IPS DF 19.7 (cell line): ENCODE data around the gene RARRES1.

Experiments used
- DNase-seq: peaks from one replicate; pipeline ENCODE4 v3.0.0-alpha.2; 2013; ENCODE audit warnings: low read depth, low spot score

RARRES1 gene, protein sequence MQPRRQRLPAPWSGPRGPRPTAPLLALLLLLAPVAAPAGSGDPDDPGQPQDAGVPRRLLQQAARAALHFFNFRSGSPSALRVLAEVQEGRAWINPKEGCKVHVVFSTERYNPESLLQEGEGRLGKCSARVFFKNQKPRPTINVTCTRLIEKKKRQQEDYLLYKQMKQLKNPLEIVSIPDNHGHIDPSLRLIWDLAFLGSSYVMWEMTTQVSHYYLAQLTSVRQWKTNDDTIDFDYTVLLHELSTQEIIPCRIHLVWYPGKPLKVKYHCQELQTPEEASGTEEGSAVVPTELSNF

DNA sequence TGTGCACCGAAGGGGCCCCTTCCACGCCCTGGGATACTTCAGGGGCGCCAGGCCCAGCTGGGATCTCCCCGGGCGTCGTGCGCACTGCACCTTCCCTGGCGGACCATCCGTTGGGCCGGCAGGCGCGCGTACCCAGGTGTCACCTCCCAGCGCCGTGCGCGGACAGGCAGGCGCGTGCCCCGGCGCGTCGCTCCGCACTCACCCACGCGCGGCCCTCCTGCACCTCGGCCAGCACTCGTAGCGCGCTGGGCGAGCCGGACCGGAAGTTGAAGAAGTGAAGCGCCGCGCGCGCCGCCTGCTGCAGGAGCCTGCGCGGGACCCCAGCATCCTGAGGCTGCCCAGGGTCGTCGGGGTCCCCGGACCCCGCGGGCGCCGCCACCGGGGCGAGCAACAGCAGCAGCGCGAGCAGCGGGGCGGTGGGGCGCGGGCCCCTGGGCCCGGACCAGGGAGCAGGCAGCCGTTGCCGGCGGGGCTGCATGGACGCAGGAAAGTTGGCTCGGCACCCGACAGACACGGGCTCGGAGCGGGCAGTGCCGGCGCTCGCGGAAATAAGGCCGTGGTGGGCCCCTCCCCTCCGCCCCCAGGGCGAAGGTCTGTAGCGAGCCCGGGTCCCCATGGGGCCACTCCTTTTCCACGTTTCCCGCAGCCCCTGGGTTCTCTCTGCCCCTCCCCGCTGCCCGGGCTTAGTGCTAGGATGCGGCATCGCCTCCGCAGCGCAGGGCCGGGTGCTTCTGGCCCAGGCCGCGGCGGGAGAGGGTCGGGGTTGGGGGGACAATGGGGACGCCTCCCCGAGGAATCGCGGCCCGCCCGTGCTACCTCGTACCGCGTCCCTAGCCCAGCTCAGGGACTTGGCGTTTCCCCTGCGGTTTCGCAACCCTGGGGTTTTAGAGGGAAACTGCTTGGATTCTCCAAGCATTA is at the start of gene RARRES1:
Gene RARRES1 (minus strand): TSS at position 520 of the 918 bp plus-strand sequence. CDS start 42 bp downstream, at position 478.
- DNase-seq: no peak

DNA sequence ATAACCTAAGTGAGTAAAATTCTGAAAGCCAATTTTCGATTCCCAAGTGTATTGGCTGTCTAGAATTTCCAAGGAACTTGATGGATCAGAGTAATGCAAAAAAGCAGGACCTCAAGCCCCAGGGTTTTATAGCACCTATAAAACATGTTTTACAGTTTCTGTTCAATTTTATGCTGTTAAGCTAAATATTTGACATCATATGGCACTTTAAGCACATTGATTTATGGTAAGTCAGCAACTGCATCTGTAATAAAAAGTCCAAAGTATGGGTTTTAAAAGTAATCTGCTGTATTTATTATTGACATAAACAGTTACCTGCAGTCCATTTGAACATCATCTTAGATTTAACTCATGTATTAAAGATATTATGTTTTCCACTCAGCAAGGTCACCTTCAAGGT is 49.6 kb upstream of the RARRES1 start:
- no peak for DNase-seq

DNA sequence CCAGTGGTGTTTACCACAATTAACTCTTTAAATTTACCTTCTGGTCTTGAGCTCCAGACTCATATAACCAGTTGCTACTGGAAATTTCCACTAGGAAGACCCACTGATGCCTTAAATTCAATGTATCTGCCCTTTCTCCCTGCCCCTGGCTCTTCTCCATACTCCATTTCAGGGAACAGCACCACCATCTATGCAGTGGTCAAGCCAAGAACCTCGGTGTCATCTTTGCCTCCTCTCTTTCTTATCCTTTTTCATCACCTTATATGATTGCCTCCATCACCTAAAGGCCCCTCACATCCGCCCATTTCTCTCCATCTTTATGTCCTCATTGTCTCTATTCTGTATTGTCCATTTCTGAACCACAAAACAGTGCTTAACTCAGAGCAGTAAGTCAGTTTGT is 48.9 kb upstream of the RARRES1 start:
- no peak for DNase-seq

DNA sequence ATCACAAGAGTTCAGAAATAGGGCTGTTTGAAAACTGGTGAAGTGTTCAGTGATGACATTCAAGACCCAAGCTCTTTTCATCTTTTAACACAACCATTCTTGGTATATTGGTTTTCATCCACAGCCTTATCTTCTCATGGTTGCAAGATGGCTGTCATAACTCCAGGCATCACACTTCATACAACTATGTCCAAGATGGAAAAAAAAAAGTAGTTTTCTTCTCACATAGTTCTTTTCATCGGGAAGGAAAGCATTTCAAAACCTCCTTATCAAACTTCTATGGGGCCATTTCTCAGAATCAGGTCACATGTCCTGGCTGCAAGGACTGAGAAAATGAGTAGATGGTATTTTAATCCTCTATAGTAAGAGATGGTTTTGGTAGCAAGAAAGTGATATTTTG is 48.5 kb upstream of the RARRES1 start:
- DNase-seq: no peak

DNA sequence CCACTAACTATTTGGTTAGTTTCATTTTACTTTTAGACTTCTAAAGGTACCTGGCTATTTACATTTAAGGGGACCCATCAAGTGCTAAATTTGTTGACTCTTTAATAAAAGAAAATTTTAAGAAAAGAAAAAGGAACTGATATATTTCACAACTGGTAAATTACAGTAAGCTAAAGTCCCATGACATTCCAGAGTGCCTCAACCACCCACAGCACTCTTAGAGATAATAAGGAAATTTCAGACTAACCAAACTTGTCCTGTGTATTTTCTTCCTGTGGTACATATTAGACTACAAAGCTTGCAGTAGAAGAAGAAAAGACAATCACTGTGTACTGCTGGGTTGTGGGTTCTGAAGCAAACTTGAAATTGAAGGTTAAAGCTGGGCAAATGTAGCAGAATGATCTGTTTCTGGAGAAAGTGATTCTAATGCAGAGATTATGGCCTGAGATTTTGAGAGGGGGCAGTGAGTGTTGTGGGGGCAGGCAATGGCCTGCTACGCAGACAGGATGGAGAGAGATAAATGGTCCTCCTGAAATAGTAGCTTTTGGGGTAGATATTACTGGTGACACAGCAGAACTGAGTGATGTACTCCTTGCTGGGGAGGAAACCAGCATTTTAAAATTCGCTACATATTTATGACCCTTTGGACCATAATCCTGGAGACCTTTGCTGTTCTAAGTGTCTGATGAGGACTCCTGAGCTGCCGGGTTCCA is 45.1 kb upstream of the RARRES1 start:
- DNase-seq: no peak

DNA sequence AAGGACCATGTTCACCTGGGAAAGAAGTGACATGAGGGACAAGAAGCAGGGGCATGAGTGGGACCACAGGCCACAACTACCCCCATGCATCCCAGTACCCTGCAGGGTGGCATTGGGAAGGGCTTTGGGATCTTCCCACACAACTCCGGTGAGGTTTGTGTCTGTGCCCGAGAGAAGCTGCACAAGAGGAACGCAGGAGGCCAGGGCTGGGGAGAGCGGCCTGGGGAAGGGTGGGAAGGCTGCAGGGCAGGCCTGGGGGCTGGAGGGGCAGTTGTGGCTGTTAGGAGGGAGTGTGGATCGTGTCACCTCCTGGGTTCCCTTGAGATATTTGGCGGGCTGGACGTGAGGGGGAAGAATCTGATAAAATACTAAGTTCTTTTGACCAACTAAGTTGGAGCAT is 44.3 kb upstream of the RARRES1 start:
- no peak for DNase-seq

DNA sequence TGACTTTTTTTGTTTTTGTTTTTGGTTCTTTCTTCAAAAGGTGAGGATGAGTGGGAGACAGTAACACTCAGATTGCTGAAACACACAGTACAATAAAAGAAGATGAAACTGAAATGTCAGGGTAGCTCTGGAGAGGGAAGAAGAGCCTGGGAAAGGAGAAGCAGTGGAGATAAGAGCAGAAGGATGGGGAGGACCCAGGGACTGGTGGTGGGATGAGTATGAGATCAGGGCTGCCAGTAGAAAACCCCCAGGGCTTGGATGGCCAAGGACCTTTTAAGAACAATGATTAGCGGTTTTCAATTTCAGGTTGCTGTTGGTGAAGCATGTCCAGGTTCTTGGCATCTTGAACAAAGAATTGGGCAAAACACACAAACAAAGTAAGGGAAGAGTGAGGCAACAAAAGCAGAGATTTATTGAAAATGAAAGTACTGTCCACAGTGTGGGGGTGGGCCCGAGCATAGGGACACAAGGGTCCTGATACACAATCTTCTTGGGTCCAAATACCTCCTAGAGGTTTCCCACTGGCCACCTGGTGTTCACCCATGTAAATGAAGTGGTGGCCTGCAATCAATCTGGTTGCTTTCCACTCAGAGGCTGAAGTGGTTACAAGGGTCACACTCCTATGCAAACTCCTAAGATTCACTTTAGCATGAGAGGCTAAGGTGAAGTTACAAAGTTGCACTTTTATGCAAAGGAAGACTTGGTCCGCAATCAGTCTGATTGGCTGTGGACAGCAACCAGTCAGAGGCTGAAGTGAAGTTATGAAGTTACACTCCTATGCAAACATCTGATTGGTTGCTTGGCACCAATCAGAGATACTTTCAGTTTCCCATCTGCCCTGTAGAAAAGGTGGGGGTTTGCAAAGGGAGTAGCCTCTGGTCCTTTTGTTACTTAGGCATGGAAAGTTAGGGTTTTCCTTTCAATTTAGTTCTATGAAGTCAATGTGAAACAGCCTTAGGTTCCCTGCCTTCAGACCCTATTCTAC is 43.5 kb upstream of the RARRES1 start:
- DNase-seq: no peak

DNA sequence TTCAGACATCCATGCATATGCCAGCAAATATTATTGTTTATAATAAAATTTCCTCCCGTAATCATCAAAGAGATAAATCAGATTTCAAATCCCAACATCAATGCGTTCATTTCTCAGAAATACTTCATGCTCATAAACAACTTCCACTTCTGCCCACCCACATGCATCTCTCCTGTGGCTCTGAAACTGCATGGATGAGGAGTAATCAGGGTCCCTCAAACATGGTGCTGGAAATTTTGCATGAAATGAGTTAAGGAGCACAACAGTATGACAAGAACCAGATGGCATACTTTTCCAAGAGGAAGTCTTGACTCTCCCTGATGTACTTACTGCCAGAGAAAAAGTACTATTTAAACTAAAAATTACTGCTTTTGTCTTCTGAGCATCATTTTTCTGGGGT is 42.7 kb upstream of the RARRES1 start:
- DNase-seq: no peak

DNA sequence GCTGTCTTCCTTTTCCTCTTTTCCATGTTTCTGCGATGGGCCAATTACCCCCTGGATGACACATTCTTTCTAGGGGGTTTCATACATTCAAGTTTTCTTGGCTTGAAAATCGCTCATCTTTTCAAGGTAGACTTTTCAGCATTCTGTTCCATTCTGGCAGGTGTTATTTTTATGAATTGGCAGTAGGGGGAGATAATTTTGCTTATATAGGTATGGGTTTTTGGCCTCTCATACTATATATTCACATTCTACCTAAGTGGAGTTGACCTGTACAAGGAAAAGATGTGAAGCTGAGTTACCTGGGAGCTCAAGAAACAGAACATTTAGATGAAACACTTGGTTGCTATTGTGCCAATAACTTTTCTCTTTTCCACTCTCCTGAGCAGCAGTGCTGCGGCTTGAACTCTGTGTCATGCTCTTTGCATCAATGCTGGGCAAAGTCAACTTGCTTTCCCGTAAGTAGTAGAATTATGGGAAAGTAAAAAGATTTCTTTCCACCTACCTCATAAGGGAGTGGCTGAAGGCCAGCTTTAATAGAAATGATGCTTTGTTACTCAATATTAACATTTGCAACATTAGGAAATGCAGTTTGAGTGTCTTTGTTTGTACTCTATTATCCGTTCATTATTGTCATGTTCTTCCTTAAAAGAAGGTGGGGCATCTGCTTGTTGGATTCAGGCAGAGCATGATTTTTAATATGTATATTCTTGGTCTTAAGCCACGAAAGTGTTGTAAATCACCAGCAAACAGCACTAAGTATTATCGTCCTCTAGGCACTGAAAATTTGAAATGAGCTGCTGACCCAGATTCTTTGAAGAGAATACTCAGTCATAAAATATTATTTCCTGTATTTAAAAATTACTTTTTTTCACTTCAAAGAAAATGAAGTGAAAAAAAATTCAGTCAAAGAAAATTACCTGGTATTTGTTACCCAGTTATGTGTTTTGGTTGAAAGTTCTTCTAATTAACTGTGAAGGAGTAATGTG is 41.9 kb upstream of the RARRES1 start:
- no peak for DNase-seq

DNA sequence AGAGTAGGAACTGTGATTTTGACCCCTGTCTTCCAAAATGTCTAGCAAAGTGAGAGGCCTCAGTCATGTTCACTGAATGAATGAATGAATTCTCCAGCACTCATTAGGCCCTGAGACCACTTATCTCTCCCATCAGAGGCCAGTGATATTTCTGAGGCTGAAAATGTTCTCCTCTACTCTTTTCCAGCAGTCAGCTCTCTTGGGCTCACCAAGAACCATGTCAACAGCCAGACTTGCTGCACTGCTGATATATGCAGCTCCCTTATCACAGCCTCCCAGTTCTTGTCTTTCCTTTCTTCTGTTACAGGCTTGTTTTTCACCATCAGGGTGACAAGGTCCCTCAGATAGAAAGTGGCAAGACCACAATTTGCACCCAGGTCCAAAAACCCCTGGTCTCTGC is 40.9 kb upstream of the RARRES1 start:
- DNase-seq: no peak

DNA sequence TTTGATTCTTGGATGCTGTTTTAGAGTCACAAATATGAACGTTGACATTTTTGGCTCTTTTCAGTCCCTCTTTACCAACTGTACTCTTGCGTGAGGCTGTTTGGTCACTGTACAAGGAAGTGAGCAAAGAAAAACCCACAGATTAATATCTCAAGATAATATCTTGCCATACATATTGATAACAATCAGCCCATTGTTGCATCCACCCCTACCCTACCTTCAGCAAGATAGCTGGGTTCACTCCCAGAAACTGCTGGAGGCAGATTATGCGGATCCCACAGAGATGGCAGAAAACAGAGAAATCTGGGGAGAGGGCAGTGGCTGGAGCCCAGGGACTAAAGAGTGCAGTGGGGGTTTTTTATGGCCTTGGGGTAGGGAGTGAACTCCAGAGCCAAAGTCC is 39.7 kb upstream of the RARRES1 start:
- no peak for DNase-seq

DNA sequence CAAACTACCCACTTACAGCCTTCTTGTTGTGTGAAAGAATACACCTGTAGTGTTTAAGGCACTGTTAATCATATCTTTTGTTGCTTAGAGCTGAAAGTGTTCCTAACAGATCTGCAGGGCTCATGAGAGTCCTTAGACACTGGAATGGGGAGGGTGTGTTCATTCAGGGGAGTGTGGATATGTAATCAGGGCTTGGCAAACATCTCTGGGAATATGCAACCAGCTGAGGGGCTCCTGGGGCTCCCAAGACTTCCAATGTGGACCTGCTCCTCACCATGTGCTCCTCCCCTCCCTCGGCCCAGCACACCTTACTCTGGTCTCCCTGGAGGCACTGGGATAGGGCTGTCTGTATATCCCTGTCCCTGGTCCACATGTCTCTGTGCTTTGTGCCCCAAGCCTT is 39.3 kb upstream of the RARRES1 start:
- no peak for DNase-seq

DNA sequence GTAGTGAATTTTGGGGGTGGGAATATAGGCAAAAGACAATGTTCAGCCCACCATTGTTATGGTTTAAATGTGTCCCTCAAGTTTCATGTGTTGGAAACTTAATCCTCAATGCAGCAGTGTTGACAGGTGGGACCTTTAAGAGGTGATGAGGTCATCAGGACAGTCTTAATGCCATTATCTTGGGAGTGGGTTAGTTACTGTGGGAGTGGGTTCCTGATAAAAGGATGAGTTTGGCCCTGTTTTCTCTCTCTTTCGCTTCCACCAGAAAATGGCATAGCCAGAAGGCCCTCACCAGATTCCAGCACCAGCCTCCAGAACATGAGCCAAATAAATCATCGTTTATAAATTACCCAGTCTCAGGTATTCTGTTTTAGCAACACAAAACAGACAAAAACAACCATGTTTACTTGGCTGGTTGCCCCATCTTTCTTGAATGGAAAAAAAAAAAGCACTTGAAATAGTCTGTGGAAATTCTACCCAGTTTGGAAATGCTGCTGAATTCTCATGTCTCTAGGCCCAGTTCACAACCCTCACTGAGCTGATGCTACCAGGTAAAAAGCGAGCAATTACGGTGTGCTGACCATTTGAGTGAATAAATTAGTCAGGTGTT is 38.6 kb upstream of the RARRES1 start:
- no peak for DNase-seq

DNA sequence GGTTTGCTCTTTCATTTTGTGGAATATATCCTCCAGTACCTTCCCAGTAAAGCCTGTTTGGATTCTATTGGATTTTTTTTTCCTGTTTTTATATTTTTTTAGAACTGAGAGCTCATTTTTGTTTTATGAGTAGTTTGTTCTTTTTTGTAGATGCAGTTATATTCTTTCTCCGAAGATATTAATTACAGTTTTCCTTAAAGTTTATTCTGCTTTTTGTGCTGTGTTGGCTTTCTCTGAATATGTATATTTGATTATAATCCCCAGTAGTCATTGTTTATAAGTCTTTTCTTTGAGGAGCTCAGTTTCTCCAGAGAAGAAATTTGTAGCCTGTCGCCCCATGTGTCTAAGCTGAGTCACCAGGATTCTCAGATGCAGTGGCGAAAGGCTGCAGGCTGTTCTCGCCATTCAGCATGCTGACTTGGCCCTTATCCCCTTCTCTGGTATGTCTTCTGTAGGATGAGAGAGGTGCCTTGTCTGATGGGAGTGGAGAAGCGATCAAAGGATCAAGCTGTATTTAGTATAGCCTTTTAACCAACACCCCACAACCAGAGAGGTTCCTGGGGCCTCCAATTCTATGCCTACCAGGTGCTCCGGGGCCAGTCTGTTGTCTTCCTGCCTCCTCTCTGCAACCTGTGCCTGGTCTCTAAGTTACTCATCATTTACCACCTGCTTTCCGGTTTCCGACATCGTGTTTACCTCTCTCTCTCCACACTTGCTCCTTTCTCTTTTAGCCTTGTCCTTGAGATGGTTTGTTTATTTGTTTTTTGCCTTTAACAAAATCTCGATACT is 37.9 kb upstream of the RARRES1 start:
- no peak for DNase-seq

DNA sequence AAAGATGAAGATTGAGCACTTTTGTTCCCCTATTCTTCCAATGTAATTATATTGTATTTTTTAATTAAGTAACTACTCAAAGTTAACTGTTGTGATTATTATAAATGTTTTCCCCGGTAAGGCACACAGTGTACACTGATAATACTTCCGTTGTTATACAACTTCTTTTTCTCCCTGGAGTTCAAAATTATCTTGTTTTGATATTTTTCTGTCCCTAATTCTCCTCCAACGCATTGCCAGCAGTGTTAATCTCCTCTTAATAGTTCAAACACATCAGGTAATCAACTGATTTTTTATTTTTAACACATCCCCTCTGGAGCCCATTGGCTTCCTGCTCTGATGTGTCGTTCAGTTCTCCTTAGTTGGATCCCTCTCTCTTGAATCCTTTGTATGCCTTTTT is 37.3 kb upstream of the RARRES1 start:
- no peak for DNase-seq

DNA sequence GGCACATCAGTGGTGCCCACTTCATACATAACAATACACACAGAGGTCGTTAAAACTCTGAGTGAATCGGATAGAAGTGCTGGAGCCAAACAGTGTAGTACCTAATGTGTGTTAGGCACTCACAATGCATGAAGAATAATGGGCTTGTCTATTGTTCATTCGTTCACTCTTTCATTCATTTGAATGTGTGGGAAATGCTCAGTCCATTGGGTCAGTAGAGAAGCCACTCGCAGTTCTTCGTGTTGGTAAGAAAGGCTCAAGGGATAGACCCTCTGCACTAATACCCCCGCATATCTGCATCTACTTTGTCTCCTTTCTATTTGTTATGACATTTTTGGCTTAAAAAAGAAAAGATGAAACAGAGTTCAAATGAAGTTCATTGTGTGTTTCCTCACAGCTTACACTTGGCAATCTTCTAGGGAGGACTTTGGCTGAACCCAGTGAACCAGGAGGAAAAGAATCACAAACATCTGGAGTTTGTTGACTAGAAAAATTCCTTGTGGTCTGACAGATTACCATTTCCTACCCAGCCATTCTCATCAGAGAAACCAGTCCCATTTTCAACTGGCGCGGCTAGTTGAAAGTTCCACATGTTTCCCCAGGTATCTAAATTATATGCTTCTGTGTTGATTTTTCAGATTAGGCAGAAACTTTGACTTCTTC is 36.8 kb upstream of the RARRES1 start:
- no peak for DNase-seq

DNA sequence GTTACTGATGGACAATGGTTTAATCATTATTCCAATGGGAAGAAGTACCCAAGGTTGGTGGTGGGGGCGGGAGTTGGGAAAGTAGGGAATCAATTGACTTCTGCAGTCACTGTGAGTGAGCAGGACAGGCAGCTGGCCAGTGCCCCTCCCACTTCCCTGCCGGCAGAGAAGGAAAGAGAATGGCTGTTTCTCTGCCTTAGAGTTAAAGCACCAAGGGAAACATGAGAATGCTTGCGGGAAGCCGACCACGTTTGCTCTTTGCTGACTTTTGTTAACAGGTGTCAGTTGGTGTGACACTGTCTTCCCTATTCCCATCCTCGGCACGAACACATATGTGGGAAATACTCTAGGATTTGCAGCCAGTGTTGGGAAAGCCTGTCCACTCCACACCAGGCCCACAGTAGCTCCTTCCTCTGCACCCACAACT is 36.1 kb upstream of the RARRES1 start:
- DNase-seq: no peak

DNA sequence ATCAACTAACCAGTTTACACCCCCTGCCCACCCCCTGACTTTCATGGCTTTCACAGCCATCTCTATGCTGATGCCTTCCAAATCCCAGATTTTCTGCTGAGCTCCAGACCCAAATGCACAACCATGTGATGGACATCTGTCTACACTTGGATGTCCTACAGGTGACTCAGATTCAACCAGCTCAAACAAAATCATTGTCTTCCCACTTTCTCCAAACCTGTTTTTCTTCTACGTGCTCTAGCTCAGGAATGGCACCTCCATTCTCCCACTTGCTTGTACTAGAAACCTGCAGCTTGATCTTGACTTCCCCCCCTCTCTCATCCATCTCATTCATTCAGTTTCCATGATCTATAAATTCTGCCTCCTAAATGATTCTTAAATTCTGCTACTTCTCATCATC is 34.1 kb upstream of the RARRES1 start:
- no peak for DNase-seq
